HG02870 (cell line): Measurements from ENCODE around the gene ATG4C.
A peak's percentile ranks its signal among the peaks of the same experiment; 100 is the strongest.
"Not testable (repeated sequence)": the region's sequence is repeated elsewhere in the genome, so short reads cannot be mapped to it uniquely, and the experiment has no call there.

Source experiments
- ATAC-seq: cut with Tn5 transposase; IDR thresholded peaks from one replicate; pipeline ENCODE4 v1.9.1; 2021; ENCODE audit warnings: mild to moderate bottlenecking, moderate library complexity; ENCODE audit not compliant: unreplicated experiment

Gene ATG4C

GRCh38 chr1:62774971-62775595 is 8.8 kb upstream of the ATG4C start:
- ATAC-seq = no peak

- ATAC-seq = no peak
Measured at GRCh38 chr1:62778208-62778607, 5.7 kb upstream of the ATG4C start.

- no peak for ATAC-seq
Measured at GRCh38 chr1:62781841-62782543, 1.9 kb upstream of the ATG4C start.

- not testable (repeated sequence) for ATAC-seq
Measured at GRCh38 chr1:62782544-62783212, 1.3 kb upstream of the ATG4C start.

GRCh38 chr1:62784509-62785365 is 805 bp downstream of the ATG4C start:
- ATAC-seq = peak; percentile 21

- ATAC-seq = no peak
Measured at GRCh38 chr1:62790716-62791115, 6.8 kb downstream of the ATG4C start.

- ATAC-seq = no peak
Measured at GRCh38 chr1:62794053-62794452, 10.1 kb downstream of the ATG4C start.

- ATAC-seq = no peak
Measured at GRCh38 chr1:62796221-62796620, 12.3 kb downstream of the ATG4C start.

GRCh38 chr1:62799688-62800087 is 15.8 kb downstream of the ATG4C start:
- ATAC-seq = no peak

- ATAC-seq = peak; percentile 47
Measured at GRCh38 chr1:62800281-62800680, 16.3 kb downstream of the ATG4C start.

- peak; percentile 98 for ATAC-seq
Measured at GRCh38 chr1:62800825-62801306, 16.9 kb downstream of the ATG4C start.

- ATAC-seq = no peak
Measured at GRCh38 chr1:62809788-62810187, 25.9 kb downstream of the ATG4C start.

- peak; percentile 96 for ATAC-seq
Measured at GRCh38 chr1:62810420-62811274, 26.7 kb downstream of the ATG4C start.

- ATAC-seq = no peak
Measured at GRCh38 chr1:62823556-62823955, 39.6 kb downstream of the ATG4C start.

GRCh38 chr1:62826901-62827300 is 43.0 kb downstream of the ATG4C start:
- ATAC-seq = no peak

- ATAC-seq = not testable (repeated sequence)
Measured at GRCh38 chr1:62827786-62828185, 43.9 kb downstream of the ATG4C start.

GRCh38 chr1:62832276-62832675 is 48.3 kb downstream of the ATG4C start:
- ATAC-seq = no peak

GRCh38 chr1:62833529-62833928 is 49.6 kb downstream of the ATG4C start:
- ATAC-seq = no peak

GRCh38 chr1:62834400-62834961 is 50.5 kb downstream of the ATG4C start:
- no peak for ATAC-seq
